HFFc6 (cell line): ENCODE results near the gene NKAIN1. TPM values are rescaled to one million over a fixed set of nuclear protein-coding genes. Genes with fewer than 3 reads are reported as not detected.
A peak's percentile ranks its signal among the peaks of the same experiment; 100 is the strongest.
"Not testable (repeated sequence)": the region's sequence is repeated elsewhere in the genome, so short reads cannot be mapped to it uniquely, and the experiment has no call there.

Source experiments
- DNase-seq: peaks from one replicate; pipeline ENCODE4 v3.0.0-alpha.2; 2018
- H3K27ac Mint-ChIP-seq: 2 replicates; pipeline ENCODE4 v1.8.0; 2020; ENCODE audit warnings: mild to moderate bottlenecking, mixed read lengths
- H3K27me3 Mint-ChIP-seq: 2 replicates; pipeline ENCODE4 v1.8.0; 2021; ENCODE audit warnings: mild to moderate bottlenecking, moderate library complexity, mixed read lengths; ENCODE audit not compliant: insufficient read depth
- H3K36me3 Mint-ChIP-seq: 2 replicates; pipeline ENCODE4 v1.8.0; 2021; ENCODE audit warnings: low read depth, mixed read lengths
- H3K4me1 Mint-ChIP-seq: 2 replicates; pipeline ENCODE4 v1.8.0; 2020; ENCODE audit warnings: low read depth, mixed read lengths
- H3K4me3 Mint-ChIP-seq: 2 replicates; pipeline ENCODE4 v1.8.0; 2020; ENCODE audit warnings: mild to moderate bottlenecking, moderate library complexity, mixed read lengths
- H3K9me3 Mint-ChIP-seq: 2 replicates; pipeline ENCODE4 v1.8.0; 2020; ENCODE audit warnings: mild to moderate bottlenecking, mixed read lengths
- long read RNA-seq: library from polyadenylated mRNA; unstranded; transcript quantifications from one replicate; pipeline ENCODE4 v2.0.0, GENCODE V29; 2019
- total RNA-seq, 6 experiments: library from RNA; stranded (reverse); fragmentation: NEBNext Ultra II Directional; extraction: Animal tissue kit (Norgen Biotek cat#: 25700); gene quantifications; 2 replicates in 1 of 6; 3 replicates in 5 of 6; pipeline ENCODE4 v1.2.3, GENCODE V29; 2021
- TF ChIP-seq, protein P1 (sequence below): fragments of 200-600 bp; sonication (generic); IDR thresholded peaks from 2 replicates; pipeline ENCODE4 v1.5.0; 2021; ENCODE audit warnings: antibody characterized with exemption, mild to moderate bottlenecking

The NKAIN1 gene
- not detected for total RNA-seq
- long read RNA-seq: 0 reads

DNA sequence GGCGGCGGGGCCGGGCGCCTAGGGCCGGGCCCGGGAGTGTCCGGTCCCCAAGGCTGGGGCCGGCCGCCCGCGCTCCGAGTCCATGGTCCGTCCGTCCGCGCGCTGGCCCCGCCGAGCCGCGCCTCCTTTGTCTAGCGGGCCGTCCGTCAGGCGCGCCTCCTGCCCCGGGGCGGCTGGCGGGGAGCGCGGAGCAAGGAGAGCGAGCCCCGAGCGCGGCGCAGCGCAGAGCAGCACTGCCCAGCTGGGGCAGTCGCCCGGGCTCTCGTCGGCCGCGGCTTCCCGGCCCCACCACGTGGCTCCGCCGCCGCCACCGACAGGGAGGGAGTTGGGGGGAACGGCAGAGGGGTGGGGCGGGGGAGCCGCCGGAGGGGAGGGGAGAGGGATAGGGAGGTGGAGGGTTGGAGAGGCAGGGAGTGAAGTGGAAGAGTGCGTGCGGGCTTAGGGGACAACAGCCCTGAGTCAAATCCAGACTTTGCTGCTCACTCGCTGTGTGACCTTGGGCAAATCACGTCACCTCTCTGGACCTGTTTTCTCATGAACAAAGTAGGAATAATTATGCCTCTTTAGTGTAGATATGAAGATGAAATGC is at the start of gene NKAIN1:
Gene NKAIN1, minus strand, starts transcription at position 235 of the 589 bp plus-strand sequence. CDS start 340 bp downstream, outside the sequence.
- peak within 1 kb of the TSS; percentile 71 for H3K4me3 Mint-ChIP-seq
- H3K27ac Mint-ChIP-seq: no peak within 1 kb of the TSS
- TF ChIP-seq, protein P1, sequence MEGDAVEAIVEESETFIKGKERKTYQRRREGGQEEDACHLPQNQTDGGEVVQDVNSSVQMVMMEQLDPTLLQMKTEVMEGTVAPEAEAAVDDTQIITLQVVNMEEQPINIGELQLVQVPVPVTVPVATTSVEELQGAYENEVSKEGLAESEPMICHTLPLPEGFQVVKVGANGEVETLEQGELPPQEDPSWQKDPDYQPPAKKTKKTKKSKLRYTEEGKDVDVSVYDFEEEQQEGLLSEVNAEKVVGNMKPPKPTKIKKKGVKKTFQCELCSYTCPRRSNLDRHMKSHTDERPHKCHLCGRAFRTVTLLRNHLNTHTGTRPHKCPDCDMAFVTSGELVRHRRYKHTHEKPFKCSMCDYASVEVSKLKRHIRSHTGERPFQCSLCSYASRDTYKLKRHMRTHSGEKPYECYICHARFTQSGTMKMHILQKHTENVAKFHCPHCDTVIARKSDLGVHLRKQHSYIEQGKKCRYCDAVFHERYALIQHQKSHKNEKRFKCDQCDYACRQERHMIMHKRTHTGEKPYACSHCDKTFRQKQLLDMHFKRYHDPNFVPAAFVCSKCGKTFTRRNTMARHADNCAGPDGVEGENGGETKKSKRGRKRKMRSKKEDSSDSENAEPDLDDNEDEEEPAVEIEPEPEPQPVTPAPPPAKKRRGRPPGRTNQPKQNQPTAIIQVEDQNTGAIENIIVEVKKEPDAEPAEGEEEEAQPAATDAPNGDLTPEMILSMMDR: no peak
- H3K4me1 Mint-ChIP-seq: peaks cover 32% of the 10 kb centered on the region
- no peaks in the 10 kb centered on the region for H3K36me3 Mint-ChIP-seq
- no peaks in the 10 kb centered on the region for H3K9me3 Mint-ChIP-seq
- no peak for DNase-seq
- H3K27me3 Mint-ChIP-seq: peaks cover 31% of the 10 kb centered on the region

- Mint-ChIP-seq H3K27ac (no peak overlapping the region), H3K4me1 (no peaks in the 10 kb centered on the region), H3K36me3 (peaks cover 18% of the 10 kb centered on the region), H3K27me3 (no peaks in the 10 kb centered on the region), H3K9me3 (no peaks in the 10 kb centered on the region), H3K4me3 (no peak overlapping the region)
- no peak for DNase-seq
- TF ChIP-seq, protein P1: no peak
Measured at GRCh38 chr1:31289021-31289420, 49.3 kb upstream of the NKAIN1 start.

- H3K9me3 Mint-ChIP-seq, H3K4me3 Mint-ChIP-seq, H3K4me1 Mint-ChIP-seq, DNase-seq, H3K27ac Mint-ChIP-seq, H3K27me3 Mint-ChIP-seq: not testable (repeated sequence)
- H3K36me3 Mint-ChIP-seq: peaks cover 24% of the 10 kb centered on the region
Measured at GRCh38 chr1:31287791-31288190, 48.1 kb upstream of the NKAIN1 start.

DNA sequence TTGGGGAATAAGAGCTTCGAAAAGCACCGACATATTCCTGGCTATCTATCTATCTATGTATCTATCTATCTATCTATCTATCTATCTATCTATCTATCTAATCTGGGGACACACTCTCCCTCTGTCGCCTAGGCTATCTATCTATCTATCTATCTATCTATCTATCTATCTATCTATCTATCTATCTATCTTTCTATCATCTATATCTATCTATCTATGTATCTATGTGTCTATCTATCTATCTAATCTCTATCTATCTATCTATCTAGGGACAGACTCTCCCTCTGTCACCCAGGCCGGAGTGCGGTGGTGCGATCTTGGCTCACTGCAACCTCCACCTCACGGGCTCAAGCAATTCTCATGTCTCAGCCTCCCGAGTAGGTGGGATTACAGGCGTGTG is 42.7 kb upstream of the NKAIN1 start:
- H3K9me3 Mint-ChIP-seq, H3K4me3 Mint-ChIP-seq, DNase-seq, H3K27me3 Mint-ChIP-seq, H3K4me1 Mint-ChIP-seq, H3K27ac Mint-ChIP-seq: not testable (repeated sequence)
- H3K36me3 Mint-ChIP-seq: peaks cover 35% of the 10 kb centered on the region

DNA sequence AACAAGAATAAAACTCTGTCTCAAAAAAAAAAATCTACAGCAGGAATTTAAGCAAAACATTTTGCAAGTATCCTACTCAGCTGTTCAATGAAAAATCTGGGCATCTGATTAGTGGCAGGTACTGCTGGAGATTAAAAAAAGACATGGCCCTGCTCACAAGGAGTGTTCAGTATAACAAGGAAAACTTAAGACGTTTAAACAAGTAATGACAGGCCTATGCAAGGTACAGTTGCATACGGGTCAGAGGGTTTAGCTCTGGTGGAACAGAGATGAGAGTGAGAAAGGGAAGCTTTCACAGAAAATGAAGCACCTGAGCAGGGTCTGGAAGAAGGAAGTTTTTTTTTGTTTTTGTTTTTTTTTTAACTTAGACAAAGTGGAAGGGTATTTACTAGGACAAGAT is 33.9 kb upstream of the NKAIN1 start:
- Mint-ChIP-seq H3K27me3 (peaks cover 2% of the 10 kb centered on the region; the same call in 1 of the 2 replicates), H3K4me3 (no peak overlapping the region), H3K9me3 (no peaks in the 10 kb centered on the region), H3K4me1 (no peaks in the 10 kb centered on the region), H3K27ac (peak overlapping the region; percentile 61), H3K36me3 (peaks cover 35% of the 10 kb centered on the region)
- no peak for DNase-seq
- TF ChIP-seq, protein P1: no peak

DNA sequence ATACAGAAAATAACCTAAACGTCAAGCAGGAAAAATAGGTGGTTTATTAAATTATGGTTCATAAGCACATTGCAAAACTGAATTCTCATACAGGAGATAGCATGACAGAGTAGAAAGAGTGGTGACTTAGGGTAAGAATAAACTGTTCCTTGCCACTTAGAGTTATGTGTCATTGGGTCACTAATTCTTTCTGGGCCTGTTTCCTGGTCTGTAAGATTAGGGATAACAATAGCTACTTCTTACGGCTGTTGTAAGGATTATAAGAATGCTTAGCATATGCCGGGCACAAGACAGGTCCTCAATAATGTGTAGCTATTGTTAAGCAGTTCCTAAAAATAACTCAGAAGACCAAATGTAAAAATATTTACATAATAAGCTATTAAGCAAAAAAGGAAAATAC is 32.7 kb upstream of the NKAIN1 start:
- no peaks in the 10 kb centered on the region for H3K4me1 Mint-ChIP-seq
- no peak for DNase-seq
- H3K27ac Mint-ChIP-seq: no peak overlapping the region
- no peaks in the 10 kb centered on the region for H3K9me3 Mint-ChIP-seq
- TF ChIP-seq, protein P1: no peak
- H3K27me3 Mint-ChIP-seq: peaks cover 2% of the 10 kb centered on the region; the same call in 1 of the 2 replicates
- H3K4me3 Mint-ChIP-seq: no peak overlapping the region
- H3K36me3 Mint-ChIP-seq: peaks cover 33% of the 10 kb centered on the region
